Tibial artery (tissue), 4 donors: ENCODE measurements around the gene RBM12.

Experiments used
- DNase-seq, 2 donors: peaks; one replicate each; pipeline ENCODE4 v3.0.0-alpha.2; 2019
- H3K27ac ChIP-seq, 2 donors: fragments of 200-600 bp; sonication (generic) in 1 of 2; 1 replicate in 1 of 2; 2 replicates in 1 of 2; pipeline ENCODE4 v1.5.1; 2018 to 2019; ENCODE audit warnings: mild to moderate bottlenecking in 1 of 2
- H3K27me3 ChIP-seq, 2 donors: fragments of 200-600 bp; sonication (generic) in 1 of 2; one replicate each; pipeline versions ENCODE4 v1.5.1 to v1.6.0; 2016 to 2019
- H3K36me3 ChIP-seq, 3 donors: fragments of 200-600 bp; sonication (generic) in 2 of 3; one replicate each; pipeline ENCODE4 v1.5.1; 2016 to 2019; ENCODE audit warnings: mild to moderate bottlenecking in 2 of 3
- H3K4me1 ChIP-seq, 4 donors: fragments of 200-600 bp; sonication (generic) in 2 of 4; 1 replicate in 3 of 4; 2 replicates in 1 of 4; pipeline ENCODE4 v1.5.1; 2016 to 2019
- H3K4me3 ChIP-seq, 2 donors: fragments of 200-600 bp; sonication (generic) in 1 of 2; 1 replicate in 1 of 2; 2 replicates in 1 of 2; pipeline ENCODE4 v1.5.1; 2018 to 2019; ENCODE audit warnings: mild to moderate bottlenecking in 2 of 2
- H3K9me3 ChIP-seq, 3 donors: fragments of 200-600 bp; sonication (generic) in 1 of 3; one replicate each; pipeline ENCODE4 v1.5.1; 2016 to 2019
- CTCF ChIP-seq, 2 experiments: fragments of 200-600 bp in 1 of 2; fragments of 450-650 bp in 1 of 2; IDR thresholded peaks; one replicate each; pipeline ENCODE4 v1.5.1; 2017 to 2019; ENCODE audit warnings: antibody characterized with exemption in 2 of 2, mild to moderate bottlenecking in 1 of 2, moderate library complexity in 1 of 2
- intact Hi-C: fragments of 100-400 bp; cut with DNase I; formaldehyde crosslinking; loops from one replicate; pipeline ENCODE4 v1.15.0; 2023; ENCODE audit warnings: low total_unique reads

Gene RBM12

DNA sequence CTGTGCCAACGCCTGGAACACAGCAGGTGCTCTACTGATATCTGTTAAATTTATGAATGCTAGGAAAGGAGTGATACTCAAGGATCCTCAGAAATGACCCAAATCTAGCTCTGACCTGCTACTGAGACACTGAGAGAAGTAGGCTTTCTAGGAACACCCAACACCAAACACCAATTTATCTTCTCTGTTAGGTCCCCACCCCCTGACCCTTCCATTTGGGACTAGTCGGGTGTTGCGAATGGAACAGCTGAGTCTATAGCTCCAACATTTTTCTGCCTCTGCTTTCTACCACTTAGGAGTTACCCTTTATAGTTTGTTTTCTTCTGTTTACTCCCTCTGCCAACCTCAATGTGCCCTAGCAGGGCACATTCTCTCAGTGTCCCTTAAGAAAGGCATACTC is 24.0 kb downstream of the RBM12 start:
- H3K9me3 ChIP-seq = no peaks in the 10 kb centered on the region
- intact Hi-C loops = no loop called here
- no peak for DNase-seq
- H3K36me3 ChIP-seq = no peaks in the 10 kb centered on the region
- H3K4me3 ChIP-seq = no peak overlapping the region
- peaks cover 0 to 55% (median 6%) of the 10 kb centered on the region in 4 donors for H3K4me1 ChIP-seq
- no peak overlapping the region for H3K27ac ChIP-seq
- no peaks in the 10 kb centered on the region for H3K27me3 ChIP-seq
- no peak for TF ChIP-seq CTCF (IDR thresholded peaks at IDR 0.05)

DNA sequence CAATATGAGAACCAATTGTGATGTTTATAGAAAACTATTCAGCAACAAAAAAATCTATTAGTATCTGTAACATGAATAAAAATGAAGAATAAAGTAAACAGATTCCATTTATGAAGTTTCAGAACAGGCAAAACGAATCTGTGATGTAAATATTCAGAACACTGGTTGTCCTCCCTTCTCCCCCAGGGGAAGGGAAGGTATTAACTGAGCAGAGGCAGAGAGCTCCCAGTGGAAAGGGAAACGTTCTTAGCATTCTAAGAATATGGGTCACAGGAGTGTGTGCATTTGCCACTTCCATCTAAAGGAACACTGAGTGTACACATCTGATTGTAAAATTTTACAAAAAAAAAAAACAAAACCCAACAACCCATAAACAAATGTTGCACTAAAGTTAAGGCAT is 25.9 kb downstream of the RBM12 start:
- DNase-seq = no peak
- no peaks in the 10 kb centered on the region for H3K36me3 ChIP-seq
- no peak overlapping the region for H3K27ac ChIP-seq
- no peak for TF ChIP-seq CTCF (IDR thresholded peaks at IDR 0.05)
- intact Hi-C loops = no loop called here
- no peaks in the 10 kb centered on the region for H3K27me3 ChIP-seq
- H3K4me3 ChIP-seq = no peak overlapping the region
- peaks cover 0 to 55% (median 9%) of the 10 kb centered on the region in 4 donors for H3K4me1 ChIP-seq
- H3K9me3 ChIP-seq = no peaks in the 10 kb centered on the region

GRCh38 chr20:35637276-35637675 is 27.4 kb downstream of the RBM12 start:
- no peaks in the 10 kb centered on the region for H3K27me3 ChIP-seq
- no peak overlapping the region for H3K27ac ChIP-seq
- no peak for TF ChIP-seq CTCF (IDR thresholded peaks at IDR 0.05)
- peaks cover 0 to 45% (median 9%) of the 10 kb centered on the region in 4 donors for H3K4me1 ChIP-seq
- H3K9me3 ChIP-seq = no peaks in the 10 kb centered on the region
- no peak overlapping the region for H3K4me3 ChIP-seq
- intact Hi-C loops = no loop called here
- no peak for DNase-seq
- peaks cover 0 to 7% (median 7%) of the 10 kb centered on the region in 3 donors for H3K36me3 ChIP-seq

- H3K4me1 ChIP-seq = peaks cover 0 to 36% (median 9%) of the 10 kb centered on the region in 4 donors
- TF ChIP-seq CTCF (IDR thresholded peaks at IDR 0.05) = no peak
- no peaks in the 10 kb centered on the region for H3K27me3 ChIP-seq
- H3K27ac ChIP-seq = no peak overlapping the region
- no peak for DNase-seq
- H3K9me3 ChIP-seq = no peaks in the 10 kb centered on the region
- H3K36me3 ChIP-seq = peaks cover 6 to 18% (median 18%) of the 10 kb centered on the region in 3 donors
- intact Hi-C loops = no loop called here
- no peak overlapping the region for H3K4me3 ChIP-seq
These were observed 28.6 kb downstream of the RBM12 start for GRCh38 chr20:35636095-35636494.

DNA sequence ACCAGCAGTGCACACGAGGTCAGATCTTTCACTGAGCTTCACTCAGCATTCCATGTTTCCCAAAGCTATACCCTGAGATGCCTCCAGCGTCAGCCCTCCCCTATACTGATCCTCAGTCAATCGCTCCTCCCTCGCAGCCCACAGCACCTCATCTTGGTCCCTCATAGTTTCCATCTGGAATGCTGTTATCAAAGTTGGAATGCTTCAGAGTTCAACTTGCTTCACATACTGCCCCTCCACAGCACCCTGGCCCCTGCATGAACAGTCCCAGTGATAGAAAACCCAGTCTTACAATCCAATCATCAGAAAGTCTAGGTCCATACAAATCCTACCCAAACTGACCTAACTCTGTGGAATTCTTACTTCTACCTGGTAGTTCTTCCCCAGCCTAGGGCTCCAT is 29.0 kb downstream of the RBM12 start:
- Histone ChIP-seq H3K36me3 (peaks cover 10 to 23% (median 22%) of the 10 kb centered on the region in 3 donors), H3K9me3 (no peaks in the 10 kb centered on the region), H3K27me3 (no peaks in the 10 kb centered on the region), H3K4me3 (no peak overlapping the region), H3K27ac (no peak overlapping the region), H3K4me1 (peaks cover 0 to 32% (median 7%) of the 10 kb centered on the region in 4 donors)
- intact Hi-C loops = no loop called here
- DNase-seq = no peak
- no peak for TF ChIP-seq CTCF (IDR thresholded peaks at IDR 0.05)

DNA sequence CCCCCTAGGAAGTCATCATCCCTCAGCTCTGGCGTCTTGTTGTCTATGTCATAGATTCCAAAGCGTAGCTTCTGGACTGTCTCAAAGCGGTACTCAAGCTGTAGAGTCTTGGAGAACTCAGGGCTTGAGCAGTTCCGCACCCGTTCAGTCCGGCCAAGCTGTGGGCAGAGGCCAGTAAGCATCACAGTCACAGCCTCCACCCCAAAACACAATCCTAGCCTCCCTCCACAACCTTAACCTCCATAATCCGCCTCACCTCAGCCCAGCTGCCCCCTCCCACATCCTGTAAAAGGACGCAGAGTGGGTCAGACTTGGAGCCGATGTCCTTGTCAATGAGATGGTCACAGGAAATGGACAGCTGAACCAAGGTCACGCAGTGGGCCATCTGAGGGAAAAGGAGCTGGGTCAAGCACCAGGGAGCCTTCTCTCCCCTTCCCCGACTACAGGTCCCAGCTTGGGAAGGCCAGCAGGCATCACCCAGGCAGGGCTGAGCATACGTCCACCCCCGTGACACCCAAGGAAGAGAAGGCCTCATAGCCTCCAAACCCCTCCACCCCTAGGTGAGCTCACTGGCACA is 32.1 kb downstream of the RBM12 start:
- Histone ChIP-seq H3K27me3 (no peaks in the 10 kb centered on the region), H3K27ac (no peak overlapping the region), H3K36me3 (peaks cover 34 to 52% (median 52%) of the 10 kb centered on the region in 3 donors), H3K4me1 (peaks cover 0 to 21% (median 7%) of the 10 kb centered on the region in 4 donors), H3K4me3 (no peak overlapping the region), H3K9me3 (no peaks in the 10 kb centered on the region)
- intact Hi-C loops = no loop called here
- TF ChIP-seq CTCF (IDR thresholded peaks at IDR 0.05) = no peak
- DNase-seq = no peak
